ENCODE measurements around the gene SNUPN. TPM values are rescaled to one million over a fixed set of nuclear protein-coding genes. Genes with fewer than 3 reads are reported as not detected.

SNUPN gene
- polyA plus RNA-seq, 1 of the 3 experiments (the other 2 are of a cell fraction) = 31.7 TPM

- TF ChIP-seq TEAD4 (IDR thresholded peaks at IDR 0.05; ENCODE audit: borderline replicate concordance, insufficient read depth) (0 out of 2 replicates have a peak, but pooled peaks have one; percentile 7), CHD2 (IDR thresholded peaks at IDR 0.05; ENCODE audit: low read length, partially characterized antibody) (peak; percentile 77), GATA2 (CRISPR knock-in tag; IDR thresholded peaks at IDR 0.05) (no peak), EZH2phosphoT487 (IDR thresholded peaks at IDR 0.05; ENCODE audit: borderline replicate concordance, low read depth) (no peak), YY1 (IDR thresholded peaks at IDR 0.05; ENCODE audit: low read depth) (no peak), FOXM1 (IDR thresholded peaks at IDR 0.05; ENCODE audit: low read depth) (no peak), EP300 (IDR thresholded peaks at IDR 0.05; ENCODE audit: borderline replicate concordance in 1 of 2, low read depth in 1 of 2, low read length in 1 of 2) (peak; percentile 22 to 44; a peak in 3 of 4 replicates), USF1 (IDR thresholded peaks at IDR 0.05; ENCODE audit: borderline replicate concordance, low read depth) (peak; percentile 28; the same call in 1 of the 2 replicates), NRF1 (IDR thresholded peaks at IDR 0.05; ENCODE audit: low read depth, low read length) (no peak), RCOR1 (IDR thresholded peaks at IDR 0.05; ENCODE audit: low read length) (peak; percentile 50; the same call in 1 of the 2 replicates), USF2 (IDR thresholded peaks at IDR 0.05; ENCODE audit: borderline replicate concordance, low read depth, low read length) (no peak)
These were observed at the start of gene SNUPN (continued) for GRCh38 chr15:75625542-75626347.

GRCh38 chr15:75674366-75674765, 48.8 kb upstream of the SNUPN start:
- Histone ChIP-seq H3K9ac (no peak overlapping the region), H3K9me2 (no peaks in the 10 kb centered on the region), H3K4me1 (ENCODE audit: control insufficient read depth in 1 of 2, insufficient read depth in 2 of 2, low read depth in 1 of 2, low read length in 1 of 2) (peaks cover 24 to 26% of the 10 kb centered on the region in 2 experiments; a peak in 3 of 4 replicates), H3K9me3 (no peaks in the 10 kb centered on the region), H3K27me3 (ENCODE audit: insufficient read depth) (no peaks in the 10 kb centered on the region), H3F3A (replicated peaks; ENCODE audit: insufficient read depth) (peaks cover 7% of the 10 kb centered on the region), H3K79me2 (ENCODE audit: insufficient read depth) (no peaks in the 10 kb centered on the region), H2AFZ (ENCODE audit: low read depth) (no peak overlapping the region), H4K20me1 (ENCODE audit: insufficient read depth) (no peaks in the 10 kb centered on the region), H3K36me3 (replicated peaks in 1 of 2; ENCODE audit: control insufficient read depth in 1 of 2, insufficient read depth in 2 of 2, low read length in 1 of 2) (no peaks in the 10 kb centered on the region), H3K4me3 (ENCODE audit: low read depth in 2 of 2, low read length in 1 of 2) (no peak overlapping the region), H3K4me2 (no peak overlapping the region), H3K27ac (ENCODE audit: low read depth in 2 of 2, low read length in 1 of 2) (no peak overlapping the region; a peak in 1 of 4 replicates)
- no peak for DNase-seq
- ChIA-PET CTCF (interaction anchor here (1.6 to 2.7 kb wide), 3 partner anchors 9 to 128 kb away, joined by 4 to 9 read pairs (median 5); partner anchors contain the start of gene IMP3), POLR2A (no interaction called here)
- WGBS (ENCODE audit: low lambda C conversion rate) = 74% methylated on average over 6 of the region's 8 CpGs
- TF ChIP-seq CTCF (IDR thresholded peaks at IDR 0.05) (no peak), ZBTB33 (IDR thresholded peaks at IDR 0.05; ENCODE audit: borderline replicate concordance, low read depth) (no peak)

Data from SK-N-SH (cell line).